Activated T-cell treated with anti-CD3 and anti-CD28 coated beads for 48 hours (primary cell): ENCODE data around the gene OSBPL10.
"Not testable (repeated sequence)": the region's sequence is repeated elsewhere in the genome, so short reads cannot be mapped to it uniquely, and the experiment has no call there.

Source experiments
- DNase-seq: peaks from one replicate; pipeline ENCODE4 v3.0.0-alpha.2; 2020; ENCODE audit warnings: low read depth

Gene OSBPL10

DNA sequence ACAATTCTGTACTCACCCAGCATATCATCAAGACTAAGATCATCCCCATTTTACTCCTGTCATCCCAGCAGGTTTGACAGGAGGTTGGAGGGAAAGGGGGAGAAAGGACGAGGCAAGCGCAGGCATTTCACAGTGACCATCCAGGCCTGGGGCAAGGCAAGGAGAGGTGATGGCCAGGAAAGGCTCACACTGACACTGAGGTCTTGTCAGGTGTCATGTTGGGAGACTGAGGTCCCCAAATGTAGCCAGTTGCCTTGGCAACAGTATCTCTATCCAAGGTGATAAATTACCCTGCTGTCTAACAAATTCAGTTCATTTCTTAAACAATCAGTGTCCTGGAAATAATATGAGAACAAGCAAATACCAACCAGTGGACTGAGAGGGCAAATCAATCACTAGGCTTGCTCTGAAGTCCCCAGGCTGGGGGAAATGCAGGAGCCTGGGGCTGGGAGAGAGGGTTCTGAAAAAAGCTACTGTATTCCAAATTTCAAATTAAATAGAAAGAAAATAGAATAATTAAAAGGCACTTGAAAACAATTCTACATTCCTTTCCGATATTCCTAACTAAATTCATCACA is 172.8 kb downstream of the OSBPL10 start:
- DNase-seq = no peak

DNA sequence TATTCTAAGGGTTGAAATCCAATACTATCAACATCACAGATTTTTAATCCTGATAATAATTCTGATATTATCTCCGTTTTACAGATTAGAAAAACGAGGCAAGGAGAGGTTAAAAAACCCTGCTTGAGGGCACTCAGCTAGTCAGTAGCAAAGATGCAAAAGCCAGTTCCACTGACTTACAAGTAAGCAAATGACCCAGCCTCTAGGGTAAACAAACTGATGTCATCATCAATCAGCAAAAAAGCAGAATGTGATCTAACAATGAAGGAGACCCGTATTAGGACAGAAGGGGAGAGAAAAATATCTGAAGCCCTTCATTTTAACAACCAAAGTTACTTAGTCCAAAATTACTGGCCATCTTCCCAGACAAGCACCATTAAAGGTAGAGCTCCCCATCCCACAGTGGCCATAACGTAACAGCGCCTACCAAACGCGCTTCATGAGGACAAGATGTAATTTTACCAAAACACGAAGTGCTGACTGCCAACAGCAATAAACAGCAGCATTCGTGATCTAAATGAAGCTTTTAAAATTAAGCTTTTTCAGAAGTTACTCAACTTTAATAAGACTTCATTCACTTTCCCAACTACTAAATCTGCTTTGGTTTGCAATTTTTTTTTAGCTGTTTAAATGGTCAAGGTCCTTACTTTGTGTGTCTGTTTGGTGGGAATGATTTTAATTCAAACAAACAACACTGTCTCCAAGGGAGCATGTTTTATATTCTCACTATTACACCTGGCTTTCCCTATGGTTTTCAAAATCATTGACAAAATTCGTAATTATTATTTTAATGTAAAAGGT is 176.6 kb downstream of the OSBPL10 start:
- DNase-seq = no peak

DNA sequence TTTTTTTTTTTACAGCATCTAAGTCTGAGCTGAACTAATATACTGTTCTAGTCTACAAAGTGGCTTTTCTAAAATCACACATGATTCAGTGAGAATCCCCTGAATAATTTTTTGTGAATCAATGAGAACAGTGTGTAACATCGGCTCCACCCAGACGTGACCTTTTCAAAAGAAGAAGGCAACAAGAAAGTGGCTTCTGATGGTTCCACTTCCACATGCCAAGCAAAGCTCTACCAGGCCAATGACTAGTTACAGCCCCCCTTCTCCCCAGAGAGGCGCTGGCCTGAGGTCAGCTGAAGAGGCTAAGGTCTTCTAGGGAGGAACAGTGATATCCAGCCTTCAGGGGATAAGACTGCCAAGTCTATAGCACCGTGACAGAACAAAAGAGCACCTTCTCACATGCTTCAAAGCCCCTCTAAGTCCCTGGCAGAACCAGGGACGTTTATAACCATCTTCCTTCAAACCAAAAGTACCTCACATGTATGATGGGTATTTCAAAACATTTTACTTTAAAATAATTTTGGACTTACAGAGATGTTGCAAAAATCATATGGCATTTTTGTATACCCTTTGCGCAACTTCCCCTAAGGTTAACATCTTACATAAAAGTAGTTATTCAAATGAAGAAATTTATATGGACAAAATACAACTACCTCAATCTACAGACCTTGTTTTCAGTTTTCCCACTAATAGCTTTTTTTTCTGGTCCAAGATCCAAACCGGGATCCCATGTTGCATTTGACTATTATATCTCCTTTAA is 177.9 kb downstream of the OSBPL10 start:
- DNase-seq = no peak

DNA sequence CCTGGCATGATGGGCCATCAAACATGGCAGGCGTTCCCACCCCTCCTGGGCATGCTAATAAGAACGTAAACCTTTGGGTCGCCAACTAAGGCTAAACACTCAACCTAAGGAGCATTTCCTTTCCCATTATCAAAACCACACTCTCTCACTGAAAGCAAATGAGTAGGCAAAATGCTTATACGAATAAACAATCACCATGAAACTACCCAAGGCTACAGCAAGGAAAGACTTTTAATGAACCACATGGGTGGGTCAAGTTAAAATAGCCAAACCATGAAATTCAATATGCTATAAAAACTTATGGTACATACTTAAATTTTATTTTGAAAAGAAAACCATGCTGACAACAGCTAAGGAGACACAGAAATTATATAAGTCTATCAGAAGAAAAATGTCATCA is 180.6 kb downstream of the OSBPL10 start:
- no peak for DNase-seq

DNA sequence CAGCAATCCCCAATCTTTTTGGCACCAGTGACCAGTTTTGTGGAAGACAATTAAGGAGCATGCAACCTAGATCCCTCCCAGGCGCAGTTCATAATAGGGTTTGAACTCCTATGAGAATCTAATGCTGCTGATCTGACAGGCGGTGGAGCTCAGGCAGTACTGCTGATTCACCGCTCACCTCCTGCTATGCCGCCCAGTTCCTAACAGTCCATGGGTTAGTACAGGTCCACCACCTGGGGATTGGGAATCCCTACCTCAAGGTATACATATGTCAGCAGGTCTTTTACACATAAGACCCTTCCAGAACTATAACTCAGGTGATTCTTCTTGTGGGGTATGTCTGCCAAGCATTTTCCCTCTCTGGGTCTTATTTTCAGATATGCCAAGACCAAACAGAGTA is 182.2 kb downstream of the OSBPL10 start:
- DNase-seq = no peak

DNA sequence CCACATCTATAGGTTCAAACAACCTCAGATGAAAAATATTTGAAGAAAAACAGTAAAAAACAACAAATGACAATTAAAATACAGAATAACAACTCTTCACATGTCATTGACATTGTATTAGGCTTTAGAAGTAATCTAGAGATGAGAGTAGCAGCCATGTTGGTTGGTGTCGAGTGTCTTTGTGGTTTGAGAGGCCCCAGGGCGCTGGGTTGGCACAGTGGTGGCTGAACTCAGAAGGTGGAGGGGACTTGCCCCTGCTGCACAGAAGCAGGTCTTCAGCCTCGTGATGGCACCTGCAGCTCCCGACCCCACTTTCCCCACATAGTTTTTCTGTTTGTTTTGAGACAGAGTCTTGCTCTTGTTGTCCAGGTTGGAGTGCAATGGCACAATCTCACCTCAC is 187.2 kb downstream of the OSBPL10 start:
- DNase-seq = no peak

DNA sequence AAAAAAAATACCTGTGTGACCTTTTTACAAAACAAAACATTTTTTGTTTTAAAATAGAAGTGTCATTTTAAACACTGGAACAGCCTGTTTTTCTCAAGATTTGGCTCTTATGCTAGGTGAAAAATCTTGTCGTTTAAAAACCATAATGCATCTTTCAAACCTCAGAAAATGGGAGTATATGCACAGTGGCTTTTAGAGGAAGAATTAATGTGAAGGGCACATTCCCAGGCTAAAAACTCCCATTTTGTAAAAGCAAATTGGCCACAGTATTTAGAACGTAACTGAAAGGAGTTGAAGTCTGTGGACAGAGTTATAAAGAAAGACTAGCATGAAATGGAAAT is 190.0 kb downstream of the OSBPL10 start:
- no peak for DNase-seq

DNA sequence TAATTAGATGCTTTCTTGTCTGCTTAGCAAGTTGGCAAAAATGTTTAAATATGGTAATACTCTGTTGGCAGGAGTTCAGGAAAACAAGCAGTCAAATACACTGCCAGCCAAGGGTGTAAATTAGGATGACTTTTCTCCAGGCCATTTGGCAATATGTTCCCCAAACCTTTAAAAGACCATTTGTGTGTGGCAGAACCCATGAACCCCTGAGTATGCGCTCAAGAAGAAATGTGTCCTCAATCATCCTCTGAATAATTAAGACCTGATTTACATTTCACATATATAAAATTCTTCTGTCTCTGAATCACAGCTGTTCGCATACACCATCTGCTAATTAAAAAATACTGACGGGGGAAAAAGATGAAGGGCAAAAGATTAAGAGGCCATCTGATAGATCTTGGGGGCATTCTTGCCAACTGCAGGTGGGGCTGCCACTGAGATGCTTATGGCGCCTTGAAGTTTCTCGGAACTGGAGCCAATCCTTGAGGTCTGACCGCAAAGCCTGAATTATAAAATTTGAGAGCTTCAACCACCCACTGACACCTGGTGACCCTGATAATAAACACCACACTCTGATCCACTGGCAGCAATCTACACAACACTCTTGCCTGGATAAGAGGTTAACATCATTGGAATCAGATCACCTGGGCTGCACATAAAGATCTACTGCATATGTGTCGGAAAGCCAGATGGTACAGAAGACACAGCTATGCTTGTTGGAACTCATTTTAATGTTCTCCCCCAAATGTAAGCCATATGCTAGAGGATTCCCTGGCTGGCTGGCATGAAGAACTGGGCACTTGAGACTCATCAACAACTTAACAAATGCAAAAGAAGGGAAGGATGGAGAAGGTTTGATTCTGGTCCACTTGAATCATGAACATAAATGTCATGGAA is 190.6 kb downstream of the OSBPL10 start:
- no peak for DNase-seq

DNA sequence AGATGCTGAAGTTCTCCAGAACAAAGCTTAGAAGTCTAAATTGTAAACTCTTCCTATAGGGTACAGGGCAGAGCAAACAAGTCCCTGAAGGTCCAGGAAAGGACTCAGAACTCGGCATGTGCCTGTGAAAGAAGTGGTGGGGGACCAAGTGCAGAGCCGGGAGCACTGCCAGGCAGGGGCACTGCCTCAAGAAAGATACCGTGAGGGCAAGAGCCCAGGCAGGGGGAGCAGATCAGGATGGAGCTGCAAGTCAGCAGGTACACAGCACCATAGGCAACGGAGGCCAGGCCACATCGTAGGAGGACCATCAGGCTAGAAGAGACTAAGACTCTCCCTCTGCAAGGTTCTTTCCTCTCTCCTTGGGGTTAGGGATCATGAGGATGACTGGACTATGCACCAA is 191.6 kb downstream of the OSBPL10 start:
- no peak for DNase-seq

DNA sequence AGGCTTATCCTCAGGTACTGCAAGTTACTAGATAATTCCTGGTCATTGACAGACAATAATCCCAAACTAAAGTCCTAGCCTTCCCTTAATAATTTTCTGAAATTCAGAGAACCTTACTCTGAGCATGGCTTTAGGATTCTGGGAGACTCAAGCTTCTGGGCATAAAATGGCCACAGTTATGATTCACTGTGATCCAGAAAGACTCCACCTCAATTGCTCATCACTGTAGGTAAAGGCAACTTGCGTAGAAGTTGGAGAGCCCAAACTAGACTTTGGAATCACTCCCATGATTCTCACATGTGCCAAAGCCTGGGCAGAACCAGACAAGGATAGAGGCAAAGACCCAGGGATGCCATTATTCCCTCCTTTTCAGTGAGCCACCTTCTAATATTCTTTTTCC is 195.3 kb downstream of the OSBPL10 start:
- DNase-seq = no peak

DNA sequence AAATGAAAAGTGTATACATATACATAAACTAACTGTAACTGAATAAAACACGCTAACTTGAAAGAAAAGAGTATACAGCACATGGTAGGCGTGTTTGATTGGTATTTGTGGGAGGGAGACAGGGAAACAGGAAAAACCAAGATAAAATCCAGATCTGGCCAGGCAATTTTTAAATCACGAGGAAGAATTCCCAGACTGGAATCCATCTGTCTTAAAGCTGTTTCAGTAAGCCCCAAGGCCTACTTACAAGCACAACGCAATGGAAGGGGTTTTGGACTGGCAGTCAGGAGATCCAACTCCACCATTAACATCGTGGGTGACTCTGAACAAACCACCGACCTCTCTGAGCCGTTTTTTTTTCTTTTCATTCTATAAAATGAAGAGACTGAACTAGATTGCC is 195.8 kb downstream of the OSBPL10 start:
- no peak for DNase-seq

DNA sequence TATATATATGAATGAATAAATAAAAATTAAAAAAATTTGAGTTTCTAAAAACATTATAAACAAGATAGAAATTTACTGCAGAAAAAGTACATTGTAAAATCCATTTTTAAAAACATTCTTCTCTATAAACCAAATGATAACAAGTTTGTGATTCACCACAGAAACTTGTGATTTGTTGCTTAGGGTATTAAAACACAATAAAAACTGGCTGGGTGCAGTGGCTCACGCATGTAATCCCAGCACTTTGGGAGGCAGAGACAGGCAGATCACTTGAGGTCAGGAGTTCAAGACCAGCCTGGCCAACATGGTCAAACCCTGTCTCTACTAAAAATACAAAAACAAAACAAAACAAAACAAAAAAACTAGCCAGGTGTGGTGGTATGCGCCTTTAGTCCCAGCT is 197.2 kb downstream of the OSBPL10 start:
- not testable (repeated sequence) for DNase-seq

DNA sequence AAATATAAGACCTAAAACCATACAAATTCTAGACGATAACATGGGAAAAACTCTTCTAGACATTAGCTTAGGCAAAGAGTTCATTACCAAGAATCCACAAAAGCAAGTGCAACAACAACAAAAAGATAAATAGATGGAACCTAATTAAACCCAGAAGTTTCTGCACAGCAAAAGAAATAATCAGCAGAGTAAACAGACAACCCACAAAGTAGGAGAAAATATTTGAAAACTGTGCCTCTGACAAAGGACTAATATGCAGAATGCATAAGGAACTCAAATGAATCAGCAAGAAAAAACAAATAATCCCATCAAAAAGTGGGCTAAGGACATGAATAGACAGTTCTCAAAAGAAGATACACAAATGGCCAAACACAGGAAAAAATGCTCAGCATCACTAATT is 198.8 kb downstream of the OSBPL10 start:
- not testable (repeated sequence) for DNase-seq

DNA sequence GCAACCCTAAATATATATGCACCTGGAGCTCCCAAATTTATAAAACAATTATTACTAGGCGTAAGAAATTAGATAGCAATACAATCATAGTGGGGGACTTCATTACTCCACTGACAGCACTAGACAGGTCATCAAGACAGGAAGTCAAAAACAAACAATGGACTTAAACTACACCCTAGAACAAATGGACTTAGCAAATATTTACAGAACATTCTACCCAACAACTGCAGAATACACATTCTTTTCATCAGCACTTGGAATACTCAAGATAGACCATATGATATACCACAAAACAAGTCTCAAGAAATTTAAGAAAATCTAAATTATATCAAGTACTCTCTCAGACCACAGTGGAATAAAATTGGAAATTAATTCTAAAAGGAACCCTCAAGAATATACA is 201.5 kb downstream of the OSBPL10 start:
- DNase-seq = no peak

DNA sequence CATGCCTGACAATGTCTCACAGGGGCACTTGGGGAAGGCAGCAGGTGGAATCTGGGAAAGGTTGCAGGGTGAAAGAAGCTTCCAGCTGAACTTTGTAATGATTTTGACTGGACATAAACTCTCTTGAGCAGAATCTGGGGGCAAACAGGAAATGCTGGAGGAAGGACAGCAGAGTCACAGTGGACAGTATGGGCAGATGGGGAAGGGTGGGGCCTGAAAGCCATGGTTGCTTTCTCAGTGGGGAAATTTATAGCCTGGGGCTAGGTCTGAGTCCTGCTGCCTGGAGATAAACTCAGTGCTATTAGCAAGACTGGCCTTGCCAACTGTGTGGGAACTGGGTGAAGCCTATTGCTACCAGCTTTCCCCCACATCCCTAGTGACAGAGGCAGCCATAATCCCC is 203.2 kb downstream of the OSBPL10 start:
- DNase-seq = no peak

DNA sequence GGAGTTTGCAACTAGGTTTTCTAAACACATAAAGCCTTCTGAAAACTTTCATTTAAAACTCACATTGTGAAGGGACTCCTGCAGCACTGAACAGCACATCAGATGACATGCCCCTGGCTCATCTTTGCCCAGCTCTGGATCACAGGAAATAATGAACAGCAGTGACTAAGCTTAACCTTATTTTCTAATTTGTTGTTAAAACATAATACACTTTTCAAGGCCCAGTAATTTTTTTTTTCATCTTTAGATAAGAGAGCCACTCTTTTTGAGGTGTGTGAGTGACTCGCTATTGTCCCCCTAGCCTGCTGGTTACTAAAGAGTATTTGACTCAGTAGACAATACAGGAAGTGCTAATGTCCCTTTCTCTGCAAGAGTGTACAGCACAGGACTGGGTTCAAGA is 204.0 kb downstream of the OSBPL10 start:
- no peak for DNase-seq

DNA sequence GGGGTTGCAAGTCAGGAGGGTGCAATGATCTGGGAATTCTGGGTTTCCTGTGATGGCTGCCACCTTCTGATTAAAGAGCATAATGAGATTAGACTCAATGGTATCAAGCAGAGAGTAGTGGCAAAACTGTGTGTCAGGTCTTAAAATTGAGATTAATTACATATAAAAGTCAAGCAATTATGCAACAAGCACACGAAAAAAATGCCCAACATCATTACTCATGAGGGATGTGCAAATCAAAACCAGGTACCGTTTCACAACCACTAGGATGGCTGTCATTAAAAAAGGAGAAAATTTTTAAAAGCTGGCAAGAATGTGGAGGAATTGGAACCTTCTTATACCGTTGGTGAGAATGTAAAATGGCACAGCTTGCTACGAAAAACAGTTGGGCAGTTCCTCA is 205.0 kb downstream of the OSBPL10 start:
- no peak for DNase-seq

DNA sequence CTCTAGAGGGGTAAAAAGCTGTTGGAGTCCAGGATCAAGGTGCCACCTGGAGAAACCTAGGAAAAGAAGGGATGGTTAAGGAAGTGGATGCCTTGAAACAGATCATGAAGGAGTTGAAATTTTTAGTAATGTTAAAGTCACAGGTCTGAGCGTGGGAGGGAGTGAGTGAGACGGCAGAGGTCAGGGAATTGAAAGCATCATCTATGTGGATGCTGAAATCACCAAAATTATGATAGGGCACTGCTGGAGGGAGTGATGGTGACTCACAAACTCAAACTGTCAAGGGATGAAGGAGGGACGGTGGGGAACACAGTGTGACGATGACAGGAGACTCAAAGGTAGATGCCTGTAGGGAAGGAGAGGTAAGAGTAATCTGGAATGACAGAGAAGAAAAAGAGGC is 205.7 kb downstream of the OSBPL10 start:
- DNase-seq = no peak

DNA sequence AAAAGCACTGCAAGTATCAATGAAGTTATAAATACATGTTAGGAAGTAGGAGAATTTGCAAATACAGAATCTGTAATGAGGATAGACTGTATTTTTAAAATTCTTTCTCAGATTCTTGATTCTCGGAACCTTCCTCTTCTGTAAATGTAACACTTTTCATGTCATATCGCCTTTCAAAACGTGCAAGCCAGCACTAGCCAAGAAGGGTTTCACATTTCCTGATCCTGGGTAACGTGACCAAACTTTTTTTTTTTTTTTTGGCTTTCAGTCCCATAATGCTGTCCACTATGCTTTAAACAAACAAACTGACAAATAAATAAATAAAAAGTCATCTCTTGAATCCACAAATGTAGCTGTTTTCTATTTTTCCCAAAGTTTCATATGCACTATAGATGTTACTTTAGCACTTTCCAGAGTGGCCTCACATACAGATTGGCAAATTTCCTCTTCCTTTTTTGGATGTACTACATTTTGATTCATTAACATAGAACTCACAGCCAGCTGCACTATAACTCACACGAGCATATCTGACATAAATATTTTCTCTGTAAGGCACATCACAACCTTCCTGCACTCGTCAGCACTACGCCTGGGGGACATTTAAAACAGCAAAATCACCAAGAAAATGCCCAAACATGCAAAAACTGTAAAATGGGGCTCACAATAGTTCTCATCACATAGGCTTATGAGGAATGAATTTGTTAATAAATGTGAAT is 208.1 kb downstream of the OSBPL10 start:
- DNase-seq = no peak

DNA sequence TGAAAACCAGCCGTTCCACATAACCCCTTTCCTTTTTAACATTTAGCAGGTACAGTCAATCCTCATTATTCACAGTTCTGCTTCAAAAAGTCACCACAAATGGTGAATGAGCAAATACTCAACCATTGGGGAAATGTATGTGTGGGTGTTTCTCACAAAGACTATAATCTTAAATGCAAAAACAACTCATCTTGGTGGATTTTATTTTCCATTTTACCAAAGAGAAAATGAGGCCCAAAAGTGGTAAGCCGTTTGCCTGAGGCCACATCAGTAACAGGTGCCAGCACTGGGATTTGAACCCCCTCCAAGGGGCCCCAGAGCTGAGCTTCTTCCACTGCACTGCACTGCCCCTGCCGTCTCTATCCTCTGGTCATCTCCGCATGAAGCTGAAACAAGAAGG is 208.8 kb downstream of the OSBPL10 start:
- DNase-seq = no peak

DNA sequence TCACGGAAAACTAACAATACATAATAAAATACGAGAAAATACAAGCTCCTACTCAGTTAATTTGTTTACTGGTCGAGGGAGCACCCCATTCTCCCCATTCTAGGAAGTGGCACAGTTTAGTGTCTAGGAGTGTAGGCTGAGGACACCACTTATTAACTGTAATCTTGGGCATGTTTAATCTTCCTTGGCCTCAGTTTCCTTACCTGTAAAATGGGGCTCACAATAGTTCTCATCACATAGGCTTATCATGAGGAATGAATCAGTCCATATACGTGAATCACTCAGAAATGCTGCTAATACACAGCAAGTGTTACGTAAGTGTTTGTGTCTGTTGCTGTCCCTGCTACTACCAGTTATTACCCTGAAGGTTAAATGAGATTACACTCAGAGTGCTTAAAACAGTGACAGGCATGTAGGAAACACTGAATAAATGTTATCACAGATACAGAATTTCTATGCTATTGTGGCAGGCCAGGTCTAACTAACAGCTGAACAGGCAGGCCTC is 210.2 kb downstream of the OSBPL10 start:
- DNase-seq = no peak
